ENCODE data around the gene CLCF1. TPM values are rescaled to one million over a fixed set of nuclear protein-coding genes. Genes with fewer than 3 reads are reported as not detected.

Gene CLCF1
- total and polyA plus RNA-seq, 8 donors, result 1.3 to 11.2 (median 2.6) TPM

- intact Hi-C loops (cut with DNase I), result no loop called here
Measured at GRCh38 chr11:67395555-67396258, 22.3 kb upstream of the CLCF1 start.

GRCh38 chr11:67393990-67394389 is 20.6 kb upstream of the CLCF1 start:
- ATAC-seq (no peak), FAIRE-seq (no peak)

More at GRCh38 chr11:67395555-67396258, 22.3 kb upstream of the CLCF1 start:
- Histone ChIP-seq H3K27me3 (no peaks in the 10 kb centered on the region), H3K9me3 (no peaks in the 10 kb centered on the region), H3K27ac (no peak overlapping the region), H3K4me3 (no peak overlapping the region), H3K36me3 (peaks cover 3 to 23% (median 4%) of the 10 kb centered on the region in 3 donors), H3K4me1 (peaks cover 0 to 15% (median 7%) of the 10 kb centered on the region in 3 donors)
- WGBS, 2 donors, result 85 to 87% methylated on average over 17 to 19 of the region's 19 CpGs
- no peak for TF ChIP-seq CTCF (IDR thresholded peaks at IDR 0.05)
- peak in 1 of 6 donors; percentile 66 for DNase-seq
- FAIRE-seq, result no peak
- ATAC-seq, result no peak

GRCh38 chr11:67393437-67393836 is 20.0 kb upstream of the CLCF1 start:
- H3K4me1 ChIP-seq, result peaks cover 0 to 9% (median 0%) of the 10 kb centered on the region in 3 donors
- no peak overlapping the region for H3K27ac ChIP-seq
- no peaks in the 10 kb centered on the region for H3K27me3 ChIP-seq
- no peak for ATAC-seq
- no peak for FAIRE-seq
- TF ChIP-seq CTCF (IDR thresholded peaks at IDR 0.05), result no peak
- intact Hi-C loops (cut with DNase I), result no loop called here
- H3K36me3 ChIP-seq, result peaks cover 3 to 13% (median 4%) of the 10 kb centered on the region in 3 donors
- DNase-seq, result peak in 2 of 6 donors; percentile 62 to 84
- no peaks in the 10 kb centered on the region for H3K9me3 ChIP-seq
- 91 to 94% methylated on average over 18 of the region's 18 CpGs for WGBS, 2 donors
- H3K4me3 ChIP-seq, result no peak overlapping the region

More at GRCh38 chr11:67393990-67394389, 20.6 kb upstream of the CLCF1 start:
- H3K4me1 ChIP-seq, result peaks cover 0 to 9% (median 0%) of the 10 kb centered on the region in 3 donors
- no peak overlapping the region for H3K4me3 ChIP-seq
- TF ChIP-seq CTCF (IDR thresholded peaks at IDR 0.05), result no peak
- no peaks in the 10 kb centered on the region for H3K27me3 ChIP-seq
- peaks cover 3 to 18% (median 4%) of the 10 kb centered on the region in 3 donors for H3K36me3 ChIP-seq
- H3K27ac ChIP-seq, result no peak overlapping the region
- intact Hi-C loops (cut with DNase I), result no loop called here
- WGBS, 2 donors, result 49 to 51% methylated on average over 5 of the region's 5 CpGs
- peak in 1 of 6 donors; percentile 43 for DNase-seq
- no peaks in the 10 kb centered on the region for H3K9me3 ChIP-seq

GRCh38 chr11:67392183-67392715 is 18.9 kb upstream of the CLCF1 start:
- peak overlapping the region; percentile 70 to 88 (median 82) for H3K4me3 ChIP-seq
- no peaks in the 10 kb centered on the region for H3K27me3 ChIP-seq
- FAIRE-seq (no peak), DNase-seq (peak in 2 of 6 donors; percentile 61 to 81), ATAC-seq (peak; percentile 4 to 27 (median 13))
- H3K9me3 ChIP-seq, result no peaks in the 10 kb centered on the region
- intact Hi-C loops (cut with DNase I), result no loop called here
- peak overlapping the region; percentile 41 to 80 (median 76) for H3K27ac ChIP-seq
- peaks cover 0 to 1% (median 0%) of the 10 kb centered on the region in 3 donors for H3K36me3 ChIP-seq
- no peak for TF ChIP-seq CTCF (IDR thresholded peaks at IDR 0.05)
- peaks cover 0 to 9% (median 0%) of the 10 kb centered on the region in 3 donors for H3K4me1 ChIP-seq
- WGBS, 2 donors, result 3 to 4% methylated on average over 26 to 31 of the region's 31 CpGs

Data from pancreas (tissue), 10 donors.